GM06990 (cell line): Measurements from ENCODE around the gene FRAS1.
"Not testable (repeated sequence)": the region's sequence is repeated elsewhere in the genome, so short reads cannot be mapped to it uniquely, and the experiment has no call there.

Experiments used
- DNase-seq: peaks from one replicate; pipeline ENCODE4 v3.0.0-alpha.2; 2011; ENCODE audit not compliant: insufficient read length; ENCODE audit errors: extremely low read depth
- H3K27me3 ChIP-seq: replicated peaks from 2 replicates; pipeline ENCODE4 v1.6.0; 2011; ENCODE audit warnings: low read length; ENCODE audit not compliant: control insufficient read depth, insufficient read depth
- H3K36me3 ChIP-seq: 2 replicates; pipeline ENCODE4 v1.5.1; 2011; ENCODE audit warnings: low read length; ENCODE audit not compliant: control insufficient read depth, insufficient read depth
- H3K4me3 ChIP-seq: replicated peaks from 2 replicates; pipeline ENCODE4 v1.5.1; 2011; ENCODE audit warnings: low read depth, mild to moderate bottlenecking, control low read depth, low read length
- CTCF ChIP-seq: IDR thresholded peaks from 2 replicates; pipeline ENCODE4 v1.5.1; 2011; ENCODE audit warnings: low read length, control low read depth, mild to moderate bottlenecking, inconsistent platforms; ENCODE audit not compliant: insufficient read depth, poor library complexity, severe bottlenecking

The FRAS1 gene

GRCh38 chr4:78534286-78534955 is 477.3 kb downstream of the FRAS1 start:
- TF ChIP-seq CTCF, result no peak
- DNase-seq, result no peak
- Histone ChIP-seq H3K4me3 (no peak overlapping the region), H3K36me3 (no peaks in the 10 kb centered on the region), H3K27me3 (no peaks in the 10 kb centered on the region; the same call in 1 of the 2 replicates)

DNA sequence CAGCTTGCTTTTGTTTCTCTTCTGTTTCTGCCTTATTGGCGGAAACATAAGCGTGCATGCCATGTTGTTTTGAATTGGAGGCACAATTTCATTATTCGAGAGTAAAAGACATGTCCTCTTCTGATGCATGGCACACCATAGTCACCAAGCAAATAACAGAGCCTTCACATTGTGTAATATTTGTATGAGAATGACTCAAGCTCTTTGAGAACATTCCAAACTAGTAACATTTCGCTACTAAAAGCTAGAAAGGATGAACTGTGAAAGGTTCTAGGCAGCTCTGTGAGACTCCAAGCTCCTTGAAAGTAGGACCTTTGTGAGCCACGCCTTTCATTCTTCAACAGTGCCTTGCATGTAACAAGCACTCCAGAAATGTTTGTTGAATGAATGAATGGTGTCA is 485.2 kb downstream of the FRAS1 start:
- Histone ChIP-seq H3K27me3 (no peaks in the 10 kb centered on the region; the same call in 1 of the 2 replicates), H3K36me3 (no peaks in the 10 kb centered on the region), H3K4me3 (no peak overlapping the region)
- TF ChIP-seq CTCF, result no peak
- no peak for DNase-seq

GRCh38 chr4:78543424-78544125 is 486.5 kb downstream of the FRAS1 start:
- H3K36me3 ChIP-seq, result no peaks in the 10 kb centered on the region
- DNase-seq, result no peak
- no peak for TF ChIP-seq CTCF
- no peak overlapping the region for H3K4me3 ChIP-seq
- no peaks in the 10 kb centered on the region; the same call in 1 of the 2 replicates for H3K27me3 ChIP-seq

DNA sequence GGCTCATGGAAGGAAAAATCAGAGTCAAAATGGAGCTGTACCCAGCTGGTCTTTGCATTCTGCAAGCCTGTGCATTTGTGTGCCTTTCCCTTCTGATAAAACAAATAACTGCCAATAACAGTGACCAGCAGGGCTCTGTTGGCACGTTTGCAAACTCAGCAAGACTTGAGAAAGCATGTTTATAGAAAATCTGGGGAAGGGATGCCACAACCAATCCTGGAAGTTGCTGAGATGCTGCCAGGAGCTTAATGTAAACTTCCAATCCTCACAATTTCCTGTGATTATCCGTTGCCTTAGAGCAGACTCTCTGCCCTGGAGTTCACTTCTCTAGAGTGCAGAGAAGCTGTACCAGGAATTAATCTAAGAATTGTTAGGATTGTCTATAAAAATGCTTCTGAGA is 487.6 kb downstream of the FRAS1 start:
- no peaks in the 10 kb centered on the region; the same call in 1 of the 2 replicates for H3K27me3 ChIP-seq
- no peaks in the 10 kb centered on the region for H3K36me3 ChIP-seq
- no peak for DNase-seq
- no peak for TF ChIP-seq CTCF
- no peak overlapping the region for H3K4me3 ChIP-seq

GRCh38 chr4:78545275-78546246 is 488.4 kb downstream of the FRAS1 start:
- Histone ChIP-seq H3K4me3 (no peak overlapping the region), H3K27me3 (no peaks in the 10 kb centered on the region; the same call in none of the 2 replicates), H3K36me3 (no peaks in the 10 kb centered on the region)
- DNase-seq, result no peak
- TF ChIP-seq CTCF, result no peak

DNA sequence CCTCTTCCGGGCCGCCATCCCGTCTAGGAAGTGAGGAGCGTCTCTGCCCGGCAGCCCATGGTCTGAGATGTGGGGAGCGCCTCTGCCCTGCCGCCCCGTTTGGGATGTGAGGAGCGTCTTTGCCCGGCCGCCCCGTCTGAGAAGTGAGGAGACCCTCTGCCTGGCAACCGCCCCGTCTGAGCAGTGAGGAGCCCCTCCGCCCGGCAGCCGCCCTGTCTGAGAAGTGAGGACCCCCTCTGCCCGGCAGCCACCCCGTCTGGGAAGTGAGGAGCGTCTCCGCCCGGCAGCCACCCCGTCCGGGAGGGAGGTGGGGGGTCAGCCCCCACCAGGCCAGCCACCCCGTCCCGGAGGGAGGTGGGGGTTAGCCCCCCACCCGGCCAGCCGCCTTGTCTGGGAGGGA is 490.8 kb downstream of the FRAS1 start:
- H3K36me3 ChIP-seq, DNase-seq, H3K4me3 ChIP-seq, H3K27me3 ChIP-seq: not testable (repeated sequence)

- DNase-seq, H3K36me3 ChIP-seq, H3K4me3 ChIP-seq: not testable (repeated sequence)
Observed at GRCh38 chr4:78548889-78549288, 491.8 kb downstream of the FRAS1 start.

More at GRCh38 chr4:78548889-78549288, 491.8 kb downstream of the FRAS1 start:
- not testable (repeated sequence) for H3K27me3 ChIP-seq
